Stimulated activated CD8-positive, alpha-beta memory T cell treated with anti-CD3 and anti-CD28 coated beads, Interleukin-7, amount 100 ng/mL, for 4 hours (primary cell): ENCODE results near the gene PARP9.

ENCODE experiments used
- DNase-seq, 2 donors: peaks; one replicate each; pipeline ENCODE4 v3.0.0-alpha.2; 2020; ENCODE audit warnings: low read depth in 2 of 2

Gene PARP9

DNA sequence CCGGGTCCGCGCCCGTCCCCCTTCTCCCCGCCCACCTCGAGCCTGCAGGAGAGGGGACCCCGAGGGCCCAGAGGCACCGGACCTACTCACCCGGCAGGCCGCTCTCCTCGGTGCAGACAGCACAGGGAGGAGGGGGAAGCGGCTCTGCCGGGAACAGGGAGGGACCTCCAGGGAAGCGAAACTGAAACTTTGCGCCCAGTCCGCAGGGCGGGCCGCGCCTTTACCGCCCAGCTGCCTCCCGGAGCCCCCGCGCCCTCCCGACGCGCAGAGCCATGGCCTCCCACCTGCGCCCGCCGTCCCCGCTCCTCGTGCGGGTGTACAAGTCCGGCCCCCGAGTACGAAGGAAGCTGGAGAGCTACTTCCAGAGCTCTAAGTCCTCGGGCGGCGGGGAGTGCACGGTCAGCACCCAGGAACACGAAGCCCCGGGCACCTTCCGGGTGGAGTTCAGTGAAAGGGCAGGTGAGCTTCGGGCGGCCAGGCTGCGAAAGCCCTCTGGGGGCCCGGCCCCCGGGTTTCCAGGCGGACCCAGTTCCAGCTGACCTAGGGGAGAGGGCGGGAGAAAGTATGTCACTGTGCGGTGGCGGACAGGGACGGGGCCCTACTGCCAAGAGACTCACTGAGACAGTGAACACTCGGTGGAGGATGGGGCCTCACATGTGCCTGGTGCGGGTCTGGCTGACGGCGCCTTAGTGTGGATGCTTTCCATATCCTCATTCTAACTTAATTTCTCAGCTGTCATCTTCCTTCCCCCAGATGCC lies at the start of gene PARP9, which contains the start of gene DTX3L:
PARP9 (minus strand) TSS at position 146 of the 758 bp plus-strand sequence. CDS start 4,680 bp downstream, outside the sequence.
DTX3L (plus strand) TSS at position 184 of the 758 bp plus-strand sequence; CDS start at position 273, 89 bp downstream.
- peak; percentile 76 to 80 for DNase-seq

DNA sequence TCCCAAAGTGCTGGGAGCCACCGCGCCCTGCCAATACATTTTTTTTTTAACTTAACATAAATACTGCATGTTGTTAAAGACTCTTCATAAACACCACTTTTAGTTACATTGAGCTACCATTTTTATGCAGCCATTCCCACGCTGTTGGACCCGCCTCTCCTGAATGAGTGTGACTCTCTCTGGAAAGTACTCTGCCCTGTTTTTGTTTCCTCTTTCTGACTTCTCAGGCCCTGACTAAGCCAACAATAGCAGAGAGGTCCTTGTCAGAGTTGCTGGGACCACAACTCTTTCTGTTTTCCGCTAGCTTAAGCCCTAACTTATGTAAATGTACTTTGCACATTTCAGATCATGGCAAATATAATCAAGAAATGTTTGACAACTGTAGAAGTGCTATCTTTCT lies 48.6 kb upstream of the PARP9 start:
- DNase-seq: no peak

DNA sequence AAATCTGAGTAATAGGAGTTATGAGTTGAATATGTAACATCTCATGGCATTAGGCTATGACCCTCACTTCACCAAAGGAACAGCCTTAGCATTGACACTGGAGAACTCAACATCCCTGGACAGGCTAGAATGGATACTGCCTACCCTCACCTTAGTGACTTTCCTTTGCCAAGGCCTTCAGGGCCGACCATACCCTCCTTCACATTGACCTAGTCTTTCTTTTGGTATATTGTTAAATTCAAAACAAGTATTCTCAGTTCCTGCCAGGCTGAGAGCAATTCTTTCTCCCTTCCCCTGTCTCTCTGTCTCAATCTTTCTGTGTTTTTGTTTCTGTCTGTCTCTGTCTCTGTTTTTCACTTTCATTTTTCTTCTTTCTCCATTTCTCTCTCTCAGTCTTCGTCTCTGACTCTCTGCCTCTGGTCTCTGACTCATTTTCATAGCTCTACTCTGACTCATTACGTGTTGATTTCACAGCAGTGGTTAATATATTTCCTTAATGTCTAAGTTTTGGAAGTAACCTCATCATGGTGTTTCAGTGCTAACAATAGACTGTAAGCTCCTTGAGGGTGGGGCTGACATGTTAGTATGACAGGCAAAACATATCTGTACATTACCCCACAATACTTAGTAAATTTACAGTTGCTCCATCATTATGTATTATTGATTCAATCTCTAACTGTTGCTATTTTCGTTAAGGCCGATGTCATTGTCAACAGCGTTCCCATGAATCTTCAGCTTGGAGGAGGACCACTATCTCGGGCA lies 45.9 kb upstream of the PARP9 start:
- no peak for DNase-seq

DNA sequence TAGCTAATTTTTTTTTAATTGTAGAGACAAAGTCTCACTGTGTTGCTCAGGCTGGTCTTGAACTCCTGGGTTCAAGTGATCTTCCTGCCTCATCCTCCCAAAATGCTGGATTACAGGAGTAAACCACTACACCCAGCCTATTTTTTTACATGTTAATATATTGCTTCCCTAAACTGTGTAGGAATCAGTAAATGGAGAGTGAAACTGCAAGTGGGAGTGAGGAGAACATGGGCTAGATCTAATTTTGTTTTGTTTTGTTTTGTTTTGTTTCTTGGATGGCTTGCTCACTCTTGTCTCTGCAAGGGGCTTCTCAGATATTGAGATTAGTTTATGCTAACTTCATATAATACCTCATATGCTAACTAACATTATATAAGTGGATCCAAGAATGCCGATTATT lies 44.8 kb upstream of the PARP9 start:
- no peak for DNase-seq

DNA sequence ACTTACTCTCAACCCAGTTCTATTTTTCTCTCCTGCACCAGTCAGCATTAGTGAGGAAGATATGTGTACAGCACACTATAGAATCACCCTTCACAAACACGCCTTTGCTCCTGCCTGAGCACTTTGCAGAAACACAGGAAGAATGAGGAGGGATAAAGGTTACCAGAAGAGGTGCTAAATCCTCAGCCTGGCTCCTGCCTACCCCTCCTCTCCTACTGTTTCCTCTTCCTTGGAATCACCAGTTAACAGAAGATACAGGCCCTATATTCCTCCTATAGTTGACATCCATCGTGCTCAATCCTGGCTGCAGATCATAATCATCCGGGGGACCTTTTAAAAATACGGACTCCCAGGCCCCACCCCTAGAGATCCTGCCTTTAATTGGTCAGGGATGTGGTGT lies 42.2 kb upstream of the PARP9 start:
- DNase-seq: no peak

DNA sequence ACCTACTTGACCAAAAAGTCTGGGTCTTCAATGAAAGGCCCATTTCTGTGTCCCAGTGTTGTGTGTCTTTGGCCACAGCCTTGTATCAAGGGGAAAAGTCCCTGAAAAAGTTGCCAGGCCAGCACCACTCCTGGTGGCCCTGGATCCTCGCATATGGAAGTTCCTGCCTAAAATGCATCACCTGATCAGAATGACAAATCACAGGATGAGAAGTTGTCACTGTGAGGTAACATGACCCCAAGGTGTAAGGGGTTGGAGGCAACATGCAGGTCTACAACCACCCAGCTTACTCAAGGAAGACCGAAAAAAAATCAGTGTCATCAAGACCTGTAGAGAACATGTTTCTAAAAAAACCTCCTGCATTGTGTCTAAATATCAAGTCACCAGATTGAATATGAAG lies 39.0 kb upstream of the PARP9 start:
- no peak for DNase-seq

DNA sequence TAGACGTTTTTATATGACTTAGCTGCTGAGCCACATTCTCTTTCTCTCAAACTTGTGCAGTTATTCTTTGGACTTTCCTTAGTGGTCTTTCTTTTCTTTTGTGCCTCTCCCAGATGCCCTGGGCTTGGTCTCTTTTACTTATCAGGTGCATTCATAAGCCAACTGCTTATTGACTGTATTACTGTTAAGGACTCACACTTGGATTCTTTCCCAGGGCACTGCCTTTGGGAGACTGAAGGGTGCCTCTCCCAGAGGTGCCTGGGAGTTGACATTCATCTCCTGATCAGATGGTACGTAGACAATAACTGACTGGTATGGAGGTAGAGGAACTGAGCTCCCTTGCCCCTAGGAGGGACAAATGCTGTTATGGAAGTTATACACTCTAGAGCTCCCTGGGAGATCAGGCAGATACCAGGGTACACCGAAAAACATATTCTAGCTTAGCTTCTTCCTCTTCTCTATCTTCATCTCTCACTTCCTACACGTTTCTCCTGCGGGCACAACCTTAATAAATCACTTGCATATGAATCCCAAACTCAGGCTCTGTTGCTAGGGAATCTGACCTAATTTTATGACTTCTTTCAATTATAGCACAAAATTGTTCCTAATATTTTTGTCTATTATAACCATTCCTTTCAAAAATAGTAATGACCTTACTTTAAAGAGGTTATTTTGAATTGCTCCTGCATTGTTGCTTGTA lies 38.1 kb upstream of the PARP9 start:
- DNase-seq: no peak

DNA sequence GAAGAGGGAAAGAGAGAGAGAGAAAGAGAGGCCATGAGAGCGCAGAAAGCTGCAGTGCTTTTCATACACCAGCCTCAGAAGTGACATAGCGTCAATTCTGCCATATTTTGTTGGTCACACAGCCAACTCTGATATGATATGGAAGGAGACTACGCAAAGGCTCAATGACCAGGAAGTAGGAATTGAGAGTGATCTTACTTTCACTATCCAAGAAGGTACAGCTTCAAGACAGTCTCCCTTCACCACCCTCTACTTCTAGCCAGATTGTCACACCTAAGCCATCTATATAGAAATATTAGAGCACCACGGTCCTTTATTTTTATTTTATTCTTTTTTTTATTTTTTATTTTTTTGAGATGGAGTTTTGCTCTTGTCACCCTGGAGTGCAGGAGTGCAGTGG lies 34.5 kb upstream of the PARP9 start:
- DNase-seq: no peak

DNA sequence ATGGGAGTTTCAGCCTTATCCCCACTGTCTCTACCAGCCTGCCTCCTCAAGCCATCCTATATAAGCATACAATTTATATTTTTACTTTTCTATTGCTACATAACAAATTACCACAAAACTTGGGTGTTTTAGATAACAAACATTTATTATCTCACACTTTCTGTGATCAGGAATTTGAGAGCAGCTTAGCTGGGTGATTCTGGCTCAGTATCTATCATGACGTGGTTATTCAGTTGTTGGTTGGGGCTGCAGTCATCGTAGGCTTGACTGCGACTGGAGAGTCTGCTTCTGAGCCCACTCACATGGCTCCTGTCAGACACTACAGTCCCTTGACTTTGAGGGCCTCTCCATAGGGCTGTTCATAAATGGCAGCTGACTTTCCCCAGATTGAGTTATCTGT lies 34.1 kb upstream of the PARP9 start:
- no peak for DNase-seq

DNA sequence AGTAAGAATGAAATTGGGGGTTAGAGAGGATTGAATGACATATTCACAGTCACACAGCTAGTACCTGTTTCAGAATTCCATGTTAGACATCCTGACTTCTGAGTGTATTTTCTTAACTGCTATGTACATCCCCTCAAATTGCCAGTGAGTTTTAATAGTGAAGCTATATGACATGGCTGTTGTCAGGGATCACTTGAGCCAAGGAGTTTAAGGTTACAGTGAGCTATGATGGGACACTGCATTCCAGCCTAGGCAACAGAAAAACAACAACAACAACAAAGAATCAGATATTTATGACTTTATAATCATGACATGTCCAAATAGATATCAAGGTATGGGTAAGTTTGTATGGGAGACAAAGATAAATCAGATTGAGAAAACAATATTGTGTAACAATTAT lies 29.9 kb upstream of the PARP9 start:
- no peak for DNase-seq

DNA sequence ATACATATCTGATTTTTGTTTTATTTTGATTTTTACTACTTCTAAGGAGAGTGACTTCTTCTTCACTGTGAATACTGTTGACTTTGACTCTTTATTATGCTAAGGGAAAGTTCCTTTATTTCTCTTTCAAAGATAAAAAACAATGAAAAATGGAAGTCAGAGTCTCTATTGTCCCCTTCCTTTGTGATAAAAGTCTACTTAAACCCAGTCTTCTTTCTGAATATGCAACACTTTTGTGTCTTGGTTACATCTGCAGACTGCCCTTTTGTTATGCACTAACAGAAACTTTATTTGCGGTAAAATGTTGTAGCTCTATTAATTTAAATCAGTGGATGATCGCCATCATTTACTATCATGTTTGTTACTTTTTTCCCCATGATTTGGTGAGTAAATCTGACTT lies 26.5 kb upstream of the PARP9 start:
- no peak for DNase-seq

DNA sequence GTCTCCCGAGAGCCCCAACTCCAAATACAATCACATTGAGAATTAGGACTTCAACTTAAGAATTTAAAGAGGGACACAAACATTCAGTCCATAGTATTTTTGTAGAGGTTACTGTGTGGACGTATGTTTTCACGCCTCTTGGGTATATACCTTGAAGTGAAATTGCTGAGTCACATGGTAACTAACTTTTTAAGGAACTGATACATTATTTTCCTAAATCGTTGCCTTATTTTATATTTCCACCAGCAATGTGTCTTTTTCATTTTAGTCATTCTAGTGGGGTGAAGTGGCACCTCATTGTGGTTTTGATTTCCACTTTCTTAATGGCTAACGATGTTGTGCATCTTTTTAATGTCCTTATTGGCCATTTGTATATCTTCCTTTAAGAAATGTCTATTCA lies 25.2 kb upstream of the PARP9 start:
- DNase-seq: no peak

DNA sequence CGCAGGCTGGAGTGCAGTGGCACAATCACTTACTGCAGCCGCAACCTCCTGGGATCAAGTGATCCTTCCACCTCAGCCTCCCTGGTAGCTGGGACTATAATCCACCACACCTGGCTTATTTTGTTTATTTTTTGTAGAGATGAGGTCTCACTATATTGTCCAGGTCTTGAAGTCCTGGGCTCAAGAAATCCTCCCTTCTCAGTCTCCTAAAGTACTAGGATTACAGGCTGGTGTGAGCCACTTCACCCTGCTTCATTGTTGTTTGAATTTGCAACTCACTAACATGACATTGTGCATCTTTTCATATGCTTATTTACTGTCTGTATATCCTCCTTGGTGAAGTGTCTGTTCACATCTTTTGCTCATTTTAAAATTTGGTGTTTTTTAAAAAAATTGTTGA lies 23.5 kb upstream of the PARP9 start:
- DNase-seq: no peak

DNA sequence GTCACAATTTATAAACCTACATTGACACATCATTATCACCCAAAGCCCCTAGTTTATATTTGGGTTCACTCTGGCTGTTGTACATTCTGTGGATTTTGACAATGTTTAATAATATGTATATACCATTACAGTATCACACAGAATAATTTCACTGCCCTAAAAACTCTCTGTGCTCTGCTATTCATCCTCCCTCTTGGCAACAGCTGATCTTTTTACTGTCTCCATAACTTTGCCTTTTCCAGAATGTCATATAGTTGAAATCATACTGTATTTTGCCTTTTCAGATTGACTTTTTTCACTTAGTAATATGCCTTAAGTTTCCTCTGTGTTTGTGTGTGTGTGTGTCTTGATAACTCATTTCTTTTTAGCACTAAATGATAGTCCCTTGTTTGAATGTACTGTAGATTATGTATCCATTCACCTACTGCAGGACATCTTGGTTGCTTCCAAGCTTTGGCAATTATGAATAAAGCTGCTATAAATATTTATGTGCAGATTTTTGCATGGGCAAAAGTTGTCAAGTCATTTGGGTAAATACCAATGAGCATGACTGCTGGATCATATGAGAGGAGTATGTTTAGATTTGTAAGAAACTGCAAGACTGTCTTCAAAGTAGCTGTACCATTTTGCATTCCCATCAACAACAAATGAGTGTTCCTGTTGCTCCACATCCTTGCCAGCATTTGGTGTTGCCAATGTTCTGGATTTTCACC lies 22.8 kb upstream of the PARP9 start:
- DNase-seq: no peak

DNA sequence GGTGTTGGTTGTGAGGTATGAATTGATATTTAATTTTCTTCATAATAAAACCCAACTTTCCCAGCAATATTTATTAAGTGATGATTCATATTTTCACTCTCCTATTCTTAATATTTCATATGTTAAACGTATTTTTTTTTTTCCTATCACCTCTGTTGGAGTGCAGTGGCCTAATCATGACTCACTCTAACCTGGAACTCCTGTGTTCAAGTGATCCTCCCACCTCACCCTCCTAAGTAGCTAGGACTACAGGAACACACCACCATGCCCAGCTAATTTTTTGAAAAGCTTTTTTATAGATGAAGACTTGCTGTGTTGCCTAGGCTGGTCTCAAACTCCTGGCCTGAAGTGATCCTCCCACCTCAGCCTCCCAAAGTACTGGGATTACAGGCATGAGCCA lies 22.0 kb upstream of the PARP9 start:
- no peak for DNase-seq

DNA sequence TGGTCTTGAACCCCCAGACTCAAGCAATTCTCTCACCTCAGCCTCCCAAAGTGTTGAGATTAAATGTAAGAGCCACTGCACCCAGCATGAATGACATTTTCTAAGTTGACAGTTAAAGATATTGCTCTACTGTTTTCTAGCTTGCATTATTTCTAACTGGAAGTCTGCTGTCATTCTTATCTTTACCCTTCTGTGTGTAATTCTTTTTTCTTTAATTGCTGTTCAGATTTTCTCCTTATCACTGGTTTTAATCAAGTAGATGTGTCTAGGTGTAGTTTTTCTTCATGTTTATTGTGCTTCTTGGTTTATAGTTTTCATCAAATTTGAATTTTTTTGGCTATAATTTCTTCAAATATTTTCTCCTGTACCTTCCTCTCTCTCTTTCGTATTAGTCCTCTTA lies 18.3 kb upstream of the PARP9 start:
- no peak for DNase-seq

DNA sequence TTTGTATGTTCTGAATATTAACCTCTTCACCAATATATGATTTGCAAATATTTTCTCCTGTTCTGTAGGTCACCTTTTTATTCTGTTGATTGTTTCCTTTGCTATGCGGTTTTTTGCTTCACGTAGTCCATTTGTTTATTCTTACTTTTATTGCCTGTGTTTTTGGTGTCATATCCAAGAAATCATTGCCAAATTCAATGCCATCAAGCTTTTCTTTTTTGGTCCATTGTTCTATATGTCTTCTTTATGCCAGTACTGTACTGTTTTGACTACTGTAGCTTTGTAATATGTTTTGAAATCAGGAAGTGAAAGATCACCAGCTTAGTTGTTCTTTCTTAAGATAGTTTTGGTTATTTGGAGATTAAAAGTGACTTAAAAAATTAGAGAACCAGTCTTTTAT lies 17.5 kb upstream of the PARP9 start:
- DNase-seq: no peak

DNA sequence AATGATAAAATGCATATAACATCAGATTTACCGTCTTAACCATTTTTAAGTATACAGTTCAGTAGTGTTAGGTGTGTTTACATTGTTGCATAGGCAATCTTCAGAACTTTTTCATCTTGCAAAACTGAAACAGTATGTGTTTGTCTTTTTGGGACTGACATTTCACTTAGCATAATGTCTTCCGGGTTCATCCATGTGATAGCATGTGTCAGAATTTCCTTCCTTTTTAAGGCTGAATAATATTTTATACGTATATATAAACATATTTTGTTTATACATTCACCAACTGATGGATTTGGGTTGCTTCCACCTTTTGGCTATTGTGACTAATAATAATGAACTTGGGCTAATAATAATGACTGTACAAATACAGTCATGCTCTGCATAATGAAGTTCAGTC lies 16.4 kb upstream of the PARP9 start:
- DNase-seq: no peak

DNA sequence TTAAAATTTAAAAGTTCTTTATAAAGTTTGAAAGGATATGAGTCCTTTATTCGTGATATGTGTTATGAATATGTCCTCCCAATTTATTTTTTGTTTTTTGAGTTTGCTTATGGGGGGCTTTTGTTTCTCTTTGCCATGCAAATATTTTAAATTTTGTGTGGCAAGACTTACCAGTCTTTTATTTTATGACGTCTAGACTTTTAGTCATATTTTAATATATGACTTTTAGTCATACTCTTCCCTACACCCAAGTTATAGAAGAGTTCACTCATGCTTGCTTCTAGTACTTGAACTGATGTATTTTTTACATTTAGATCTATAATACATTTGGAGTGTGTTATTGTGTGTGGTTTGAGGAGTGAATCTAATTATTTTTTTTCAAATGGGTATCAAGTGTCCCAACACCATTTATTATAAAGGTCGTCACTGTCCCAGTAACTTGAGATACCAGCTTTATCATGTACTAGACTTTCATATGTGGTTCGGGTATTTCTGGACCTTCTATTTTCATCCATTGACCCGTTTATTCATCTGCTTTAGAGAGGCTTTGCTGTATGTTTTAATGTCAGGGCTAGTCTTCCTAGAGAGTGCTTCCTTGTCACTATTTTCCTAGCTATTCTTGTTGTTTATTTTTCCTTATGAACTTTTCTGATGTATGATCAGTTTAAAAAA lies 14.1 kb upstream of the PARP9 start:
- no peak for DNase-seq

DNA sequence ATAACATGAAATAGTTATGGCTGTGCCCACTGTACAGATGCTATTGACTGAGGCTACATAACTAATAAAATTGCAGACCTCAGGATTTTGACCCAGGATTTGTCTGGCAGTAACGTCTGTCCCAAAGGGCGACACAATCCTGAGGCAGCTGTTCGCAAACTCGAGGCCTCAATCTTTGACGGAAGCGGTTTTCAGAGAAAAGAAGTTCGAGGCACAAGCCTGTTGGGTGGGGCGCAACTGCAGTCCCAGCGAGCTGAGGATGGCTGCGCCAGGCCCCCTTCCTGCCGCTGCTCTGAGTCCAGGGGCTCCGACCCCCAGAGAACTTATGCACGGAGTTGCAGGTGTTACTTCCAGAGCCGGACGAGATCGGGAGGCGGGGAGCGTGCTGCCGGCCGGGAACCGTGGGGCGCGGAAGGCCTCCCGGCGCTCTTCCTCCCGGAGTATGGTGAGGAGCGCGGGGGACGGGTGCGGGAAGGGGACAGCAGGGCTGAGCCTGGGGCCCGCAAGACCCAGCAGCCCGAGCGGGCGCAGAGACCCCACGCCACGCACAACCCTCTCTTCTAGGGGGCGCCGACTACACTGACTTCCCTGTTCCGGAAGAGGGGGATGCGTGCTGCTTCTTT lies 13.4 kb upstream of the PARP9 start, which contains the start of gene PARP15:
PARP15 (plus strand) TSS at position 242 of the 623 bp plus-strand sequence; CDS start at position 260, 18 bp downstream.
- DNase-seq: peak in 1 of 2 donors; percentile 18
